HG02610 (cell line): Measurements from ENCODE around the gene SEMA5A.
A peak's percentile ranks its signal among the peaks of the same experiment; 100 is the strongest.

Experiments
- ATAC-seq: cut with Tn5 transposase; IDR thresholded peaks from one replicate; pipeline ENCODE4 v1.9.1; 2021; ENCODE audit warnings: mild to moderate bottlenecking, moderate library complexity; ENCODE audit not compliant: unreplicated experiment

The SEMA5A gene

GRCh38 chr5:9547122-9547947, 1.5 kb upstream of the SEMA5A start:
- ATAC-seq, result no peak

GRCh38 chr5:9545136-9545991, 511 bp downstream of the SEMA5A start:
- ATAC-seq, result no peak

- peak; percentile 57 for ATAC-seq
Observed at GRCh38 chr5:9544502-9545135, 1.3 kb downstream of the SEMA5A start.

- no peak for ATAC-seq
Observed at GRCh38 chr5:9544056-9544455, 1.8 kb downstream of the SEMA5A start.

DNA sequence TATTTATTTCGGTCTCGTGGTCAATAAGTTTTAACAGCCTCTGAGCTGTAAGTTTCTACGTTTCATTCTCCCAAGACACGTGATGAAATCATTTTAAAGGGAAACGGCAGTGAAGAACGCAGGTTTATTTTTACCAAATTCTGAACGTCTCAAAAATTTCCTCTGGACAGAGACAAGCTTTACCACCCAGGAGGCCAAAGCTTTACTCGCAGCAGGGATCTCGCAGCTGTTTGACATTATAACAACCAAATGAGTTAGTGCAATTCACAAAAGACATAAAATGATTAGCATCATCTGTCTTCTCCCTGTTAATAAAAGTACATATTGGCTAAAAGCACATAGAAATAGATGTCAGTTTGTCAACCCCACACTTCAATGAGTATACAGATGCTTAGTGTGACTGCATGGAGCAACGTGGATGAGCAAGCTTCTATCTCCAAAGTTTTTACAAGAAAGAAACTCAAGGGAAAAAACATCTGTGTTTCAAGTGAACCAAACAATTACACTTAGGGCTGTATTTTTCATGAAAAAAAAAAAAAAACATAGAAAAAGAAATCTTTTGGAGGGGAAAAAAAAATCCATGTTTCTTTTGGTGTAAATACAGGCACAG, 2.5 kb downstream of the SEMA5A start:
- no peak for ATAC-seq

DNA sequence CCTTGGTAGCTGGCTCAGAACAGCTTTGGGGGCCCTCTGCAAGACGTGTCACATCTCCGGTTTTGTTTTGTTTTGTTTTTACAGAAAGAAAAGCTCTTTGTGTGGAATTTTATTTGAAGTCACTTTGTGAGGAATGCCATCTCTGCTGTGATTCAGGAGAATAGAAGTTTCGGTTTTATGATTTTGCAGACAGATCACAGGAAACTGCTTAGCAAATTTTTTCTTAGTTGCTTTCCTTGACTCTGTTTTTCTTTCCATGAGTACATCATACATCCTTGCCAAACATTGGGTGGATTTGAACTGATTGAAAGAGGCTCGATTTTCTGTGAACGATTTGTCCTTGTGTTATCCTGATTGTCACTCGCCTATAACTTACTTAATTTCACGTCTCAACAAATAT, 5.1 kb downstream of the SEMA5A start:
- ATAC-seq, result no peak

DNA sequence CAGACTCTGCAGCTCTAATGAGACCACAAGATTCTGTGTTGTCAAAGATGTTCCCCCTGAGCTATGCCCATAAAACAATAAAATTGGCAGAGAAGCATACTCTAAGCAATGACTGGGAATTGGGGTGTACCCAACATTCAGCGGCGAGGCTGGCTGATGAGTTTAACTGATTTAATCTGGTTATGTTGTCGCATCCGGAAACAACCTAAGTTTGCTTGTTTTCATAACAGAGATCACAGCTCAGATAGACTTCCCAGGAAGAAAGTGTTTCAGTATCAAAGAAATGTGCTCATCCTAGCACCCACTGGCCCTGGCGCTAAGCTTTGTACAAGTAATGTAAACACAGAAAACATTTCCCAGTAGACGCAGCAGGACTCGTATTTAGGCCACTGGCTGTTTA, 7.4 kb downstream of the SEMA5A start:
- no peak for ATAC-seq

DNA sequence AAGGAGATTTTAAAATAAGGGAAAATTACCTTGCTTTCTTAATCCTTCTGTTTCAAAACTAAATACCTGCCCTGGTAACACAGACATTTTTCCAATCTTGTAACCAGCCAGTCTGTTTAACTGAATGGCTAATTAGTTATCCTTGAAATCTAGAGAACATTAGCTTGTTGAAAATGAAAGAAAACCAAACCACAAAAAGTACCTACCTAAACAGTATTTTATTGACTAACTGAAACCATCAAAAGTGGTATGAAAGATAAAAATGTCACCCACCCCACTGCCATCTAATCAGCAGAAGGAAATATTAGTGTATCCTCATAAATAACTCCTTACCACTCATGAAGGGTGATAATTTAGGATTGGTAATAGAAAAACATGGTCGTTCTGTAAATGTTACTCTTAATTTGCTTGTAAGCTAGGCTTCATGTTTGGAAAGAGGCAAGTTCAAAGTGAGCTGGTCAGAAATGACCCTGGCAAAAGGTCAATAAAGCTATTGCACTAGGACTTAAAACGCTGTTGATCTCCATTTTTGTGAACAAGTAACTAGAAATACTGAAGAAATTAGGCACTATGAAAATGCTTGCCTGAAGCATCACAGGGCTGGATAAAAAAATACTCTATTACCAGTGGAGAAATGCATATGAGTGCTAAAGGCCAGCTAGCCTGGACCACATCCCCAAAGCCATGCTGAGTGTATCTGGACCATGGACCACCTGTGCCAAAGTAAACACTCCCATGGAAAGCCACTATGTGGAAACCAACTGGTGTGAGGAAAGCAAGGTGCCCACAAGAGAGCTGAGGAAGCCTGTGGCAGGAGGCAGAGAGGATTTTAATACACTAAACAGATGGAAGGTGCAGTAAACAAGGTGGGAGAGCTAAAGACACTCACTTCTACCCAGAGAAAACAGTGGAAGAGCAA, 8.4 kb downstream of the SEMA5A start:
- no peak for ATAC-seq

- no peak for ATAC-seq
Observed at GRCh38 chr5:9536717-9537116, 9.2 kb downstream of the SEMA5A start.

- no peak for ATAC-seq
Observed at GRCh38 chr5:9534881-9535517, 10.9 kb downstream of the SEMA5A start.

GRCh38 chr5:9533562-9534364, 12.1 kb downstream of the SEMA5A start:
- ATAC-seq, result no peak

DNA sequence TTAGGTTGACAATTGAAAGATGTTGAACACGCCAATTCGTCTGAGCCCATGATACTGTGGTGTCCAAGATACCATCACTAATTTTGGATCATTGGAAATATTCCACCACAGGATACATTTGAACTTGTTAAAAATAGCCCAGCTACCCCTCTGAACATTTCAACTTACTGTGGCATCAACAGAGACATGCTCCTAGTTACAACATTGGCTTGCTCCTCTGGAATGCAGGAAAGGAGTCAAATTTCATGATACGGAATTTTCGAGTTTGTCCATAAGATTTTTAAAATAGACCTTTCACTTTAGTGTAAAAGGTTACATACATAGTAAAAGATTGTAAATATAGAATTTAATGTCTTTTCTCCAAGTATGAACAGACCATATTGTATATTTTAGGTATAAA, 12.8 kb downstream of the SEMA5A start:
- ATAC-seq, result no peak

DNA sequence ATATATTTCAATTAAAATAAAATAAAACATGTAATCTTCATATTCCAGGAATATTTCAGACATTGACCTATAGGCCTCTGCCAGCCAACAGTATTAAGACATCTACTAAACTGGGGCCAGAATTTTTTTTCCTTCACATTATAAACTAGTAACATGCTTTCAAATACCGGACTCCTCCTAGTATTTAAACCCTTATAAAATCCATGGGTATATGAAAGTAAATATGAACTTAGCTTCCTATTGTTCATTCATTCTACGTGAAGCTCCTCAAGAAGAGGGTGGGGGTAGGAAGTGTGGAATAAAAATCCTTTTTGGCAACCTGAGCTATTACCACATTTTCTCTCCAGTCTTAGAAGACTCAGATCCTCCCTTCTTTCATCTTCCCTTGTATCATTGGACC, 16.4 kb downstream of the SEMA5A start:
- ATAC-seq, result no peak

- ATAC-seq, result no peak
Observed at GRCh38 chr5:9529041-9529480, 16.8 kb downstream of the SEMA5A start.

- no peak for ATAC-seq
Observed at GRCh38 chr5:9524941-9525340, 20.9 kb downstream of the SEMA5A start.

GRCh38 chr5:9523090-9523823, 22.6 kb downstream of the SEMA5A start:
- ATAC-seq, result no peak

DNA sequence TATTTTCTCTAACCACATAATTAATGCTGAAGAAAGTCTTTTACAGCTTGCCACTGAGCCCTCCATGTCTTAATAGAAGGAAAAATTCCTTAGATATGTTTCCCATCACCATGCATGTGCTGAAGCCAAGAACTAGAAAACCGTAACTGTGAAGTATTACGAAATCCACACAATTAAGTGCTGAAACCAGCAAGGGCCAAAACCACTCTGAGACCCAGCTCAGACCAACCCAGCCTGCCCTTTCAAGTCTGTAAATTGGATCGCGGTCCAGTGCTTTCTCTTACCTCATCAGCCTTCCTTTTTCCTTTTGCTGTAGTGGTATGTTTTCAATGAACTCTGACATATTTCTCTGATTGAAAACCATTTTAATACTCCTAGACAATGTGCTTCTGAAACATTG, 26.3 kb downstream of the SEMA5A start:
- no peak for ATAC-seq

- ATAC-seq, result no peak
Observed at GRCh38 chr5:9516591-9516990, 29.3 kb downstream of the SEMA5A start.
